Islet of Langerhans (tissue), 1 donor: ENCODE data around the gene PUM1.
"Not testable (repeated sequence)": the region's sequence is repeated elsewhere in the genome, so short reads cannot be mapped to it uniquely, and the experiment has no call there.

Experiments
- FAIRE-seq: peaks from one replicate; lab custom pipeline; 2011; peaks lifted over from hg19 to GRCh38; lab: Jason Lieb, UNC

Gene PUM1

GRCh38 chr1:30991862-30992606 is 73.5 kb downstream of the PUM1 start:
- no peak for FAIRE-seq

DNA sequence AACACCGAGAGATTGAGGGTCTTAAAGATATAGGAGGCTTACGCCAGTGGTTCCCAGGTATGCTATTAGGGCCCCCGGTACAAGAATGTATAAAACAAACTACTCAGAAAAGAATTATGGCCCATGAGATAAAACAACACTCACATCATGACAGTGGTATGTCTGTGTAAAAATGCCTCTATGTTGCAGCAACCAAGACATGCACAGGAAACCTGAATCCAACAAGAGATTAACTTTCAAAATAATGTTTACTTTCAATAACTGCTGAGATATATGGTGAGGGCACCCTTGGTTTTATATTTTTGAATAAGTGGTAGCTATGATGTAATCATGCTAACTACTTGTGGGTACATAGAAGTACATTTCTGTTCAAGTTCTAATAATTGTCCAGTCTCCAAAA is 74.9 kb downstream of the PUM1 start:
- FAIRE-seq = no peak

GRCh38 chr1:30988045-30988444 is 77.5 kb downstream of the PUM1 start:
- no peak for FAIRE-seq

GRCh38 chr1:30986755-30987154 is 78.8 kb downstream of the PUM1 start:
- FAIRE-seq = no peak

- FAIRE-seq = no peak
Measured at GRCh38 chr1:30984991-30985503, 80.5 kb downstream of the PUM1 start.

GRCh38 chr1:30984165-30984889 is 81.2 kb downstream of the PUM1 start:
- FAIRE-seq = no peak

- no peak for FAIRE-seq
Measured at GRCh38 chr1:30982937-30983336, 82.6 kb downstream of the PUM1 start.

DNA sequence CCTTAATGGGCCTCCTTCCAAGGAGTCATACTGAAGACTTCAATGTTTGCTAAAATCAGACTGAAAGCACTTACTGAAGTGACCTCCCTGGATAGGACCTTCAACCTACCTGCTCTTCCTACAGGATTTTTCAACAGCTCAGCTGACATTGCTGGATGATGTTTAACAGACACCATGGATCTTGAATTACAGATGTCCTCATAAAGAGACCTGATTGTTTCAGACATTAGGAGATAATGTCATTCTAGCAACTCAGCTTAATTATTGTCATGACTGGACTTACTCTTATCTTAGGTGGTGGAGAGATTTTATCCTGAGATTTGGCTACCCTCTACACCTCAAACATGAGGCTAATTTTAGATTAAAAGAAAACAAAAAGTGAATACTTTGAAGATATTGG is 83.1 kb downstream of the PUM1 start:
- FAIRE-seq = no peak

DNA sequence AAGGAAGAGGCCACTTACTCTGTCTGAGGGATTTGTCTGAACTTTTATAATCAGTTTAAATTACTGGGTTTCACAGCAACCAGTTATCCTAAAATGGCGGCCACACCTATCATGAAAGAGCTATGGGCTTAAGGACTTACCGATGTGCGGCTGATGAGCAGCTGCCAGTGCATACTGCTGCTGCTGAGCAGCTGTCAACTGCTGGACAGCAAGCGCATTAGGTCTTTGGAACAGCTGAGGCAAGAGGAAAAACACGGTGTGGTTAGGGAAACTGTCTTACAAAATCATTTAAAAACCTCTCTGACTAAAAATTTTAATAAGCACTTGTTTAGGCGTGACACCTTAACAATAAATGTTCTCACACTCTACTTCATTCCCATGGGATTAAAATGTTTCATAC is 84.3 kb downstream of the PUM1 start:
- no peak for FAIRE-seq

- FAIRE-seq = no peak
Measured at GRCh38 chr1:30977511-30977910, 88.0 kb downstream of the PUM1 start.

DNA sequence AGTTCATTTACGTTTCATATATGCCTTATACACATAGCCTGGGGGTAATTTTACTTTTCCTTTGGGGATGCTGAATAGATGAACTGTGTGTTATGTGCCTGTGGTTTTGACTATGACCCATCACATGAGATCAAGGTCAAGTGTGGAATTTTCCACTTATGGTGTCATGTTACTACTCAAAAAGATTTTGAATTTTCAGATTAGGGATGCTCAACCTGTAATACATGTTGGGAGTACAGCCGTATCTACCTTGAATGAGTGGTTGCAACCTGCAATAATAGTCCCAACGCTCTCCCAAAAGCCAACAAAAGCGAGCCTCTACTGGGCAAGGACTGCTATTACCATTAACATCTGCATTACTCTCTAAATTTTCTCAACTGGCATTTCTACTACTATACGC is 88.4 kb downstream of the PUM1 start:
- FAIRE-seq = no peak

DNA sequence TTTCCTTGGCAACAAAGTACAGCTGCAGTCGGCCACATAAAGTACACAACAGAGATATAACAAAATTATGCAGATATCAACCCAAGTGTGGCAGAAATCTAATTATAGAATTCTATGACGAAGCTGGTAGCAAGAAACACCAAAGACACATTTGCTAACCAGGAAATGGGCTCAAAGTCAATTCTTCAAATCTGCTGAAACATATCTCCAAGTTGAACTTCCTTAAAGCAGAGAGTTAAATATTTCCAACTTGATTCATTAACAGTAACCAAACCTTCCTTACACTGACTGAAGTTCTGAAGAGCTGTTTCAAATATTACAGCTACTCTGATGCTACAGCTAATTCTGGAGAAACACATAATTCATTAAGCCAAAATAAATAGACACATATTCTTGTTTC is 89.4 kb downstream of the PUM1 start:
- peak; percentile 93 for FAIRE-seq

GRCh38 chr1:30975217-30975616 is 90.3 kb downstream of the PUM1 start:
- FAIRE-seq = no peak

DNA sequence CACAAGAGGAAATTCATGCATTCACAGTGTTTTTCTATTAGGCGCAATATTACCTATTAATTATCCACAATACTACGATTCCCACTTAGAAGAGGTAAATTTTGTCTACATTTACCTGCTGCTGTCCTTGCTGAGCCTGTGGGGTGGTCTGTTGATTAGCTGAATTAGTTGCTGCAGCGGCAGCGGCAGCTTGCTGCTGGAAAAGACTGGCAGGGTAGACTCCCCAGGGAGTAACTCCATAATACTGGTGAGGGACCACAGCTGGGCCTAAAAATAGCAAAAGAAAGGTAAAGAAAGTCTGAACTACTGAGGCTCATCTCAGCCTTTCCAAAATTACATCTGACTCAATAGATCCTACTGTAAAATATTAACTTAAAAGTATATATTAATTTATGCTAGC is 91.0 kb downstream of the PUM1 start:
- no peak for FAIRE-seq

DNA sequence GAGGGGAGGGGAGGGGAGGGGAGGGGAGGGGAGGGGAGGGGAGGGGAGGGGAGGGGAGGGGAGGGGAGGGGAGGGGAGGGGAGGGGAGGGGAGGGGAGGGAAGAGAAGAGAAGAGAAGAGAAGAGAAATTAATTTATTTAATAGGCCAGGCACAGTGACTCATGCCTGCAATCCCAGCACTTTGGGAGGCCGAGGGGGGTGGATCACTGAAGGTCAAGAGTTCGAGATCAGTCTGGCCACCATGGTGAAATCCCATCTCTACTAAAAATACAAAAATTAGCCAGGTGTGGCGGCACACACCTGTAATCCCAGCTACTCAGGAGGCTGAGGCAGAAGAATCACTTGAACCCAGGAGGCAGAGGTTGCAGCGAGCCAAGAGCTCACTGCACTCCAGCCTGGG is 93.2 kb downstream of the PUM1 start:
- FAIRE-seq = not testable (repeated sequence)

- no peak for FAIRE-seq
Measured at GRCh38 chr1:30971496-30971895, 94.0 kb downstream of the PUM1 start.

DNA sequence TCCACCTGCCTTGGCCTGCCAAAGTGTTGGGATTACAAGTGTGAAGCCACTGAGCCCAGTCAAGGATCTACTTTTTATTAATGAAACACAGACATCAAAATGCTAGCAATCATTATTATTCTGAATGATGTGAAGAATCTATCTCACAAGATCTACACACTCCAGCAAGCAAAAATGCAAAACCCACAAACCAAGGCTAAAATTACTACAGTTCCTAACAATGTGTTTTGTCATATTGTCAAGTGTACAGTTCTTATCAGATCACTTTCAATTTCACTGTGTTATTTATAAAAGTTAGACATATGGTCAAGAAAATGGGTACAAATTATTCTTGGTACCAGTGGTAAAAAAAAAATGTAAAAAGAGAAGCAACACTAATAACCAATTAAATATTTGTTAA is 95.6 kb downstream of the PUM1 start:
- no peak for FAIRE-seq

DNA sequence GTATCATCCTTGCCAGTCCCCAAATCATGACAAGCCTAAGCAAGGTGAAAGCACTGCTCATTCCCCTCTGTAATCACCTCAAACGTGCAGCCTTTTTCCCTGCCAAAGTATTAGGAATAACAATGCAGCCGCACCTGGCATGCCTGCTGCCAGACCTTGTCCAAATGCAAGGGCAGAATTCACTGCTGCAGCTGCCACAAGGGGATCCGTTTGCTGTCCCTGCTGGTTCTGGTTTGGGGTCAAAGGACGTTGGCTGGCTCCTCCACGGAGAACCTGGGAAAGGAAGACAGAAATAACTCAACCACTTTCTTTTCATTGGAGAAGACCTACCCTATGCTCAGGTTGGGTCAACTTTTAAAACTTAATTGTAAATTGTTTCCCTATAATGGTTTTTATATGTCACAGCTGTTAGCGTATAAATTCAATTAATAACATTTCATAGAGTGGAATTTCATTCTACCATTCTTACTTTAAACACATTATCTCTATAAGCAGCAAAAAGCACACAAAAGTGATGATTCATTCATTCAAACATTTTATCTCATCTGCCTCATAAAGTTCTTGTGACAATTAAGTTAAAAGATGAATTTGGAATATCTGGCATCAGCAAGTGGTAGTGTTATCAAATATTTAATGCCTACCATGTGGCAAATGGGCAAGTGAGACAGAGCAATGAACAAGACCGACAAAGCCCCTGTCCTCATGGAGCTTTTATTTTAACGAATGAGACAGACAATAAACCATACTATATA is 97.1 kb downstream of the PUM1 start:
- FAIRE-seq = no peak

- peak; percentile 49 for FAIRE-seq
Measured at GRCh38 chr1:30966690-30967369, 98.7 kb downstream of the PUM1 start.

DNA sequence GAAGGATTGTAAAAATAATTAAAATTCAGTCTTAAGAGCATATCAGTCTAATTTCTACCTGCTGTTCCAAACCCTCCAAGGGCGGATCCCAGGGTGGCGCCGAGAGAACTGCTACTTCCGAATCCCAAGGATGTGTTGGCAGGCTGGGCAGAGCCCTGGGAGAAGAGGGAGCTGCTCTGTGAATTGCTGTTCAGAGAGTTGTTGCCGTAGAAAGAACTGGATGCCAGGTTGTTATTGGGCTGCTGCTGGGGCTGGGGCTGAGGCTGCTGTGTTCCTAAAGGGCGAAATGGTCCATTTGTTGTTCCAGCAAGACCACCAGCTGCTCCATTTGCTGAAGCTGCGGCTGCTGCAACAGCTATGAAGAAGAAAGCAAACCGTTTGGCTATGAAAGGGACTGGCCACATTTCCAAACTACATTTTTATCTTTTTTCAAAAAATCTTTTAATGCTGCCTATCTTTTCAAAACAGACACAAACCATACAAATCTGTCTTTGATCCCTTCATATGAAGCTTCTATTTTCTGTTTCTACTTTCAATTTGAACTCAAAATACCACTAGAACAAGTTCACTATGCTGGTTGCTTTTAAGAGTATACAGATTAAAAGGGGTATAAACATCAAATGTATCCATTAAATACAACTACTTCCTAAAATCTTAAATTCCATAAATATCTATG is 99.5 kb downstream of the PUM1 start:
- FAIRE-seq = peak; percentile 17

- FAIRE-seq = no peak
Measured at GRCh38 chr1:30964706-30965105, 100.8 kb downstream of the PUM1 start.
